BE2C (cell line): ENCODE measurements around the gene DRAP1.
A peak's percentile ranks its signal among the peaks of the same experiment; 100 is the strongest.

Experiments used
- DNase-seq: peaks from one replicate; pipeline ENCODE4 v3.0.0-alpha.2; 2020
- H3K27me3 ChIP-seq: fragments of 250-450 bp; sonication (Bioruptor Pico); 2 replicates; pipeline ENCODE4 v1.5.1; 2020; ENCODE audit warnings: mild to moderate bottlenecking
- H3K36me3 ChIP-seq: fragments of 250-450 bp; sonication (Bioruptor Pico); 2 replicates; pipeline ENCODE4 v1.5.1; 2020; ENCODE audit warnings: mild to moderate bottlenecking
- H3K4me1 ChIP-seq: fragments of 250-450 bp; sonication (Bioruptor Pico); 2 replicates; pipeline ENCODE4 v1.5.1; 2020
- H3K4me3 ChIP-seq: 2 replicates; pipeline ENCODE4 v1.5.1; 2011; ENCODE audit warnings: low read depth, low read length
- H3K9me3 ChIP-seq: fragments of 250-450 bp; sonication (Bioruptor Pico); 2 replicates; pipeline ENCODE4 v1.5.1; 2020
- TF ChIP-seq, protein P1 (sequence below): IDR thresholded peaks from 2 replicates; pipeline ENCODE4 v1.5.1; 2012; ENCODE audit warnings: mild to moderate bottlenecking, low read depth, low read length

DRAP1 gene

DNA sequence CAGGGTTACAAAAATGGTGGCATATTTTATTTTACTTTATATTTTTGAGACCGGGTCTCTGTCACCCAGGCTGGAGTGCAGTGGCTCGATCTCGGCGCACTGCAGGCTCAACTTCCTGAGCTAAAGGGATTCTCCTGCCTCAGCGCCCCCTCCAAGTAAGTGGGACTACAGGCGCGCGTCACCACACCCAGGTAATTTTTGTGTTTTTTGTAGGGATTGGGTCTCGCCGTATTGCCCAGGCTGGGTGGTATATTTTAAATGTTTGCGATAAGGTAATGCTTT, 18.4 kb upstream of the DRAP1 start:
- Histone ChIP-seq H3K4me3 (no peak overlapping the region), H3K27me3 (peaks cover 56% of the 10 kb centered on the region), H3K36me3 (no peaks in the 10 kb centered on the region), H3K4me1 (no peaks in the 10 kb centered on the region), H3K9me3 (no peaks in the 10 kb centered on the region; the same call in 1 of the 2 replicates)
- TF ChIP-seq, protein P1, sequence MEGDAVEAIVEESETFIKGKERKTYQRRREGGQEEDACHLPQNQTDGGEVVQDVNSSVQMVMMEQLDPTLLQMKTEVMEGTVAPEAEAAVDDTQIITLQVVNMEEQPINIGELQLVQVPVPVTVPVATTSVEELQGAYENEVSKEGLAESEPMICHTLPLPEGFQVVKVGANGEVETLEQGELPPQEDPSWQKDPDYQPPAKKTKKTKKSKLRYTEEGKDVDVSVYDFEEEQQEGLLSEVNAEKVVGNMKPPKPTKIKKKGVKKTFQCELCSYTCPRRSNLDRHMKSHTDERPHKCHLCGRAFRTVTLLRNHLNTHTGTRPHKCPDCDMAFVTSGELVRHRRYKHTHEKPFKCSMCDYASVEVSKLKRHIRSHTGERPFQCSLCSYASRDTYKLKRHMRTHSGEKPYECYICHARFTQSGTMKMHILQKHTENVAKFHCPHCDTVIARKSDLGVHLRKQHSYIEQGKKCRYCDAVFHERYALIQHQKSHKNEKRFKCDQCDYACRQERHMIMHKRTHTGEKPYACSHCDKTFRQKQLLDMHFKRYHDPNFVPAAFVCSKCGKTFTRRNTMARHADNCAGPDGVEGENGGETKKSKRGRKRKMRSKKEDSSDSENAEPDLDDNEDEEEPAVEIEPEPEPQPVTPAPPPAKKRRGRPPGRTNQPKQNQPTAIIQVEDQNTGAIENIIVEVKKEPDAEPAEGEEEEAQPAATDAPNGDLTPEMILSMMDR, result no peak
- DNase-seq, result no peak

DNA sequence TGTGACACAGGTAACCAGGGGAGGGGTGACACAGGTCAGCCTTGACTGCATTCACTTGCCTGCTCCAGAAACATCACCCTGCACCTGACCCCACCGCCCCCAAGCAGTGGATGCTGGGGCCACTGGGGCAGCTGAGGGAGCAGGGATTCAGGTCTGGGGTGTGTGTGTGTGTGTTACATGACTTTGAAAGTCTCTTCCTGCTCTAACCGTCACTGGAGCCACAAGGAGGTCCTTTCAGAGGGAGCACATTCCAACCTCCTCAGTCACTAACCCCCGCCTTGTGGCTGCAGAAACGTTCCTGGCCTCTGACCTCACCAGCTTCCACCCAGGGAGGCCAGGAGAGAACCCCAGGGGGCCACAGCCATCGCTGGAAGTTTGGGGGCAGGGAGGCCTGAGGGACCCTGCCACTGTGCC, 16.2 kb upstream of the DRAP1 start:
- DNase-seq, result no peak
- TF ChIP-seq, protein P1, result no peak
- Histone ChIP-seq H3K9me3 (no peaks in the 10 kb centered on the region; the same call in 1 of the 2 replicates), H3K27me3 (peaks cover 66% of the 10 kb centered on the region), H3K36me3 (no peaks in the 10 kb centered on the region), H3K4me1 (no peaks in the 10 kb centered on the region), H3K4me3 (no peak overlapping the region)

DNA sequence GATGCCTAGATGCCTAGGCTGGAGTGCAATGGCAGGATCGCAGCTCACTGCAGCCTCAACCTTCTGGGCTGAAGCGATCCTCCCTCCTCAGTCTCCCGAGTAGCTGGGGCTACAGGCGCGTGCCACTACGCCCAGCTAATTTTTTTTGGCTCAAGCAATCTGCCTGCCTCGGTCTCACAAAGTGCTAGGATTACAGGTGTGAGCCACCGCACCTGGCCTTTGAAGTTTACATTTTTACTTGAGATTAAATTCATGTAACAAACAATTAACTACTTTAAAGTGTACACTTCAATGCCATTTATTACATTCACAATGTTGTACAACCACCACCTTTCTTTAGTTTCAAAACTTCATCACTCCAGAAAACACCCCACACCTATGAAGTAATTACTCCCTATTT, 15.5 kb upstream of the DRAP1 start:
- H3K27me3 ChIP-seq, result peaks cover 60% of the 10 kb centered on the region
- no peaks in the 10 kb centered on the region for H3K36me3 ChIP-seq
- no peaks in the 10 kb centered on the region; the same call in 1 of the 2 replicates for H3K9me3 ChIP-seq
- TF ChIP-seq, protein P1, result no peak
- H3K4me1 ChIP-seq, result no peaks in the 10 kb centered on the region
- H3K4me3 ChIP-seq, result no peak overlapping the region
- DNase-seq, result no peak

DNA sequence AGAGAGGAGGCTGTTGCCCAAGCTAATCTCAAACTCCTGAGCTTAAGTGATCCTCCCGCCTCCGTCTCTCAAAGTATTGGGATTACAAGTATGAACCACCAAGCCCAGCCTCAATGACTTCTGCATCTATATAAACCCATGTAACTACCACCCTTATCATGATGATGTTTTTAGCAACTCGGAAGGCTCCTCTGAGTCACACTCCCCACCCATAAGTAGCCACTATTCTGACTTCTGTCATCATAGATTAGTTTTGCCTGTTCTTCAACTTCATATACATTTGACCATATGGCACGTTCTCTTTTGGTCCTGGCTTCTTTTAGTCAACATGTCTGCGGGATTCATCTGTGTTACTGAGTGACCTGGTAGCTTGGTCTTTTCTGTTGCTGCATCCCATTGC, 12.6 kb upstream of the DRAP1 start:
- TF ChIP-seq, protein P1, result no peak
- DNase-seq, result no peak
- peaks cover 31% of the 10 kb centered on the region for H3K27me3 ChIP-seq
- no peaks in the 10 kb centered on the region for H3K4me1 ChIP-seq
- H3K36me3 ChIP-seq, result no peaks in the 10 kb centered on the region
- no peaks in the 10 kb centered on the region for H3K9me3 ChIP-seq
- no peak overlapping the region for H3K4me3 ChIP-seq

DNA sequence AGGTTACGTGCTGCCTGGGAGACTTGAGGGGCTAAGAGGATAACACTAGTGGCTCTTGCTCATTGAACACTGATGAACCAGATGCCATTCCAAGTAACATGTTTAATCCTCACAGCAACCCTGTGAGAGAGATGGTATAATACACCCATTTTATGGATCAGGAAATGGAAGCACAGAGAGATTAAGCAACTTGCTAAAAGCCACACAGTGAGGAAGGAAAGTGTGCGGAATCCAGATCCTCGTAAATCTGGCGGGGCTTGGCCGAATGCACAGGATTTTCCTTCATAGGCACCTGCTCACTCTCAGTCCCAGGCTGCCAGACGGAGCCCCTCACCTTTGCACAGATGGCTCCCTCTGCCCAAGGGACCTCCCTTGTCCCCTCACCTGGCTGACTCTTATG, 11.3 kb upstream of the DRAP1 start:
- no peaks in the 10 kb centered on the region for H3K9me3 ChIP-seq
- no peaks in the 10 kb centered on the region for H3K4me1 ChIP-seq
- no peaks in the 10 kb centered on the region for H3K36me3 ChIP-seq
- TF ChIP-seq, protein P1, result no peak
- peaks cover 21% of the 10 kb centered on the region for H3K27me3 ChIP-seq
- DNase-seq, result no peak
- no peak overlapping the region for H3K4me3 ChIP-seq

DNA sequence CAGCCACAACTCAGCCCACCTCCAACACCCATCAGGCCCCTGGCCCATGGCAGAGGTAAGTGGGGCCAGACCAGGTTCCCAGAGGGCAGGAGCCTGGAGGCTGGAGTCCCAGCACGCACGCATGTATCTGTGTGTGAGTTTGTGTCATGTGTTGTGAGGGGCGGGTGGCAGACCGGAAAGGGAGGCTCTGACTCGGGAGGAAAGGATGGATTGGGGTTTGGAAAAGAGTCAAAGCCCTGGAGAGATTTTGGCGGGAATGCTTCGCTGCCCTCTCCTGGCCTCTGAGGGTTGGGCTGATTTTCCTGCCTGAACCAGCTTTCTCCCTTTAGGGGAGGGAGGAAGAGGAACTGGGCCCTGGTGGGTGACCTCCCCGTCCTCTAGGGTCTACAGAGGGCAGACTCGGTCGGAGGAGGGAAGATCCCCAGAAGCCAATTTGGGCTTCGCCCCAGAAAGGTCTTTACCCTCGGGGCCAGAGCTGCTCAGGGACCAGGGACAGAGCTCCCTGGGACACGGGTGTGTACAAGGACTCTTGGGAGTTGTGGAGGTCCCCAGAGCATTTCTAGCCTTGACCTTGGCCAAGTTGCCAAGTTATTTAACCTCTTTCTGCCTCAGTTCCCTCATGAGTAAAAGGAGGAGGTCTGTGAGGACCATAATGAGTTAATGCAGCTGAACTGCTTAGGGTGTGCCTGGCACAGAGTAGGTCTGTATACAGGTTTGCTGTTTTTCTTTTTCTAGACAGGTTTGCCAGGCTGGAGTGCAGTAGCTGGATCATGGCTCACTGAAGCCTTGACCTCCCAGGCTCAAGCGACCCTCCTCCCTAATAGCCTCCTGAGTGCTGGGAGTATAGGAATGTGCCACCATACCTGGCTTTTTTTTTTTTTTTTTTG, 7.3 kb upstream of the DRAP1 start:
- H3K36me3 ChIP-seq, result no peaks in the 10 kb centered on the region
- H3K9me3 ChIP-seq, result no peaks in the 10 kb centered on the region
- peaks cover 14% of the 10 kb centered on the region for H3K4me1 ChIP-seq
- TF ChIP-seq, protein P1, result peak; percentile 41
- no peak overlapping the region for H3K4me3 ChIP-seq
- peaks cover 8% of the 10 kb centered on the region for H3K27me3 ChIP-seq
- peak; percentile 60 for DNase-seq
